PC-9 (cell line): Measurements from ENCODE around the gene APOC3. TPM values are rescaled to one million over a fixed set of nuclear protein-coding genes. Genes with fewer than 3 reads are reported as not detected.

ENCODE experiments used
- BruUV-seq: library from RNA; stranded (reverse); fragments of 400-500 nt; replicated peaks from 2 replicates; lab custom pipeline; 2021; lab: Mats Ljungman, UMichigan
- CTCF ChIA-PET: fragments of 300-600 bp; sonication (Branson Sonifier 250); formaldehyde crosslinking; loops from one replicate; lab custom pipeline; 2022; ENCODE audit warnings: antibody characterized with exemption; lab: Charles Lee
- POLR2A ChIA-PET: fragments of 300-600 bp; sonication (Branson Sonifier 250); formaldehyde crosslinking; loops from one replicate; lab custom pipeline; 2022; ENCODE audit warnings: antibody characterized with exemption; ENCODE audit not compliant: unreplicated experiment; lab: Charles Lee
- DNase-seq, 2 experiments: peaks; one replicate each; pipeline versions ENCODE4 v3.0.0 to v3.0.0-alpha.2; 2015 to 2022; ENCODE audit warnings: mixed read lengths in 1 of 2
- H2AFZ ChIP-seq: fragments of 200-600 bp; sonication (generic); 2 replicates; pipeline ENCODE4 v1.8.1; 2017; ENCODE audit warnings: antibody characterized with exemption
- H3F3A ChIP-seq: fragments of 200-600 bp; sonication (generic); 2 replicates; pipeline ENCODE4 v1.8.1; 2017; ENCODE audit warnings: antibody characterized with exemption, mild to moderate bottlenecking, low read depth; ENCODE audit not compliant: insufficient read depth
- H3K27ac ChIP-seq: fragments of 200-600 bp; sonication (generic); 2 replicates; pipeline ENCODE4 v1.6.1; 2016; ENCODE audit warnings: mixed run types
- H3K27me3 ChIP-seq: fragments of 200-600 bp; sonication (generic); 2 replicates; pipeline ENCODE4 v1.6.1; 2016; ENCODE audit warnings: low read depth, mixed run types; ENCODE audit not compliant: insufficient read depth
- H3K36me3 ChIP-seq: fragments of 200-600 bp; sonication (generic); 2 replicates; pipeline ENCODE4 v1.6.1; 2016; ENCODE audit warnings: low read depth, mixed run types
- H3K4me1 ChIP-seq: fragments of 200-600 bp; sonication (generic); replicated peaks from 2 replicates; pipeline ENCODE4 v1.6.1; 2016; ENCODE audit warnings: mixed run types; ENCODE audit not compliant: insufficient read depth
- H3K4me2 ChIP-seq: fragments of 200-600 bp; sonication (generic); 2 replicates; pipeline ENCODE4 v1.6.1; 2017; ENCODE audit warnings: mixed run types
- H3K4me3 ChIP-seq: fragments of 200-600 bp; sonication (generic); 2 replicates; pipeline ENCODE4 v1.6.1; 2016; ENCODE audit warnings: mixed run types
- H3K79me2 ChIP-seq: fragments of 200-600 bp; sonication (generic); 2 replicates; pipeline ENCODE4 v1.6.1; 2017; ENCODE audit warnings: low read depth, mixed run types
- H3K9me2 ChIP-seq: fragments of 200-600 bp; sonication (generic); 2 replicates; pipeline ENCODE4 v1.8.1; 2017; ENCODE audit warnings: mild to moderate bottlenecking; ENCODE audit not compliant: insufficient read depth
- H3K9me3 ChIP-seq: fragments of 200-600 bp; sonication (generic); 2 replicates; pipeline ENCODE4 v1.8.1; 2016; ENCODE audit warnings: low read depth; ENCODE audit not compliant: insufficient read depth
- H4K20me1 ChIP-seq: fragments of 200-600 bp; sonication (generic); 2 replicates; pipeline ENCODE4 v1.8.1; 2017; ENCODE audit not compliant: insufficient read depth
- CTCF ChIP-seq: fragments of 200-600 bp; sonication (generic); conservative IDR thresholded peaks from 2 replicates; pipeline ENCODE4 v1.6.1; 2017; ENCODE audit warnings: mixed run types, antibody characterized with exemption, mild to moderate bottlenecking, moderate library complexity
- EZH2 ChIP-seq: fragments of 200-600 bp; sonication (generic); IDR thresholded peaks from 2 replicates; pipeline ENCODE4 v1.8.0; 2017; ENCODE audit warnings: antibody characterized with exemption, low read depth
- intact Hi-C: fragments of 100-400 bp; cut with micrococcal nuclease; formaldehyde crosslinking; loops from one replicate; pipeline ENCODE4 v1.10.0; 2022; ENCODE audit not compliant: unreplicated experiment
- total RNA-seq: library from RNA; stranded (reverse); gene quantifications from 2 replicates; pipeline ENCODE4 v1.2.3, GENCODE V29; 2021

The APOC3 gene
- total RNA-seq, 1 experiment from 2014 or later = not detected

GRCh38 chr11:116822575-116822974, 7.1 kb upstream of the APOC3 start:
- Histone ChIP-seq H3K9me2 (no peaks in the 10 kb centered on the region), H4K20me1 (no peaks in the 10 kb centered on the region), H3K27me3 (no peaks in the 10 kb centered on the region), H3K4me2 (no peak overlapping the region), H3K4me1 (no peaks in the 10 kb centered on the region), H3F3A (0 out of 2 replicates have a peak, but pooled peaks cover 2% of the 10 kb centered on the region), H2AFZ (no peak overlapping the region), H3K79me2 (no peaks in the 10 kb centered on the region), H3K4me3 (no peak overlapping the region), H3K27ac (no peak overlapping the region), H3K9me3 (no peaks in the 10 kb centered on the region), H3K36me3 (no peaks in the 10 kb centered on the region)
- BruUV-seq = no TSS peak
- no peak for TF ChIP-seq CTCF
- TF ChIP-seq EZH2 = no peak
- ChIA-PET CTCF (no interaction called here), POLR2A (no interaction called here)
- DNase-seq = no peak
- intact Hi-C loops = no loop called here

DNA sequence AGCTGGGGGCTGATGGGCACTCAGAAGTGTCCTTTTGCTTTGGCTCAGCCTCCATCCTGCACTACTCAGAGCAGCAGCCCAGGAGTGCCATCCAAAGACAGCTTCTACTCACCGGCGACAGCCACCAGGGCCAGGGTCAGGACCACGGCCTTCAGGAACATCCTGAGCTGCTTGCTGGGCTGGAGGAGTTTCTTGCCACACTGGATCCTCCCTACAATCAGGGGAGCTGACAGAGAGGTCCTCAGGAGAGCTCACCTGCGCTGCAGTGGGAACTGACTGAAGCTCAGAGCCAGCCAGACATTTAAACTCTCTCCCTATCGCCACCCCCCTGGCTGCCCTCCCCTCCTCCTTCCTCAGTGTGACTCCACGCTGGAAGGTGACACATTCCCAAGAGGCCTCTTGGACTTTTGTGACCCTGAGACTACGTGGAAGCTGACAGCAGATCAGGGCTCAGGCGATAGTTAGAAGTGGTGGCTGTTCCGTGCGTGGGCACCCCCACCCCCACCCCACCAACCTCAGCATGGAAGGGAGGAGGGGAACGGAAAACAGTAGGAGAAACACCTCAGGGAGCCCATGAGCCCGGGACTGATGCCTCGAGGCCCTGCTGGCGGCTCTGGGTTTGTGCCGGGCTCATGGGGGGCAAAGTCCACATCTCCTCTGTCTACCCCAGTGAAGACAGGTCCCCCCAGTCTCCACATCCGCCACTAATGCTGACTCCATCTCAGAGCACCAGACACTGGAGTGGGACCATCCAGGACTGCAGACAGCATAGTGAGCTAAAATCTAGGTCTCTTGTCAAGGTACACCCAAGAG, 6.5 kb upstream of the APOC3 start, which contains the start of gene APOA4:
Gene APOA4, minus strand, starts transcription at position 274 of the 813 bp plus-strand sequence. Its CDS starts 113 bp downstream, at position 161.
- no peaks in the 10 kb centered on the region for H3K4me1 ChIP-seq
- no peaks in the 10 kb centered on the region for H3K79me2 ChIP-seq
- H3K4me3 ChIP-seq = no peak within 1 kb of the TSS
- no peak within 1 kb of the TSS for H3K4me2 ChIP-seq
- no peaks in the 10 kb centered on the region for H3K36me3 ChIP-seq
- ChIA-PET CTCF (no interaction called here), POLR2A (no interaction called here)
- H4K20me1 ChIP-seq = no peaks in the 10 kb centered on the region
- no peak within 1 kb of the TSS for H2AFZ ChIP-seq
- no peaks in the 10 kb centered on the region for H3K9me3 ChIP-seq
- no peak within 1 kb of the TSS for H3K27ac ChIP-seq
- intact Hi-C loops = no loop called here
- BruUV-seq = no TSS peak
- no peaks in the 10 kb centered on the region for H3K27me3 ChIP-seq
- H3K9me2 ChIP-seq = no peaks in the 10 kb centered on the region
- no peak for TF ChIP-seq CTCF
- TF ChIP-seq EZH2 = no peak
- DNase-seq = no peak
- no peaks in the 10 kb centered on the region for H3F3A ChIP-seq

- no peaks in the 10 kb centered on the region for H3K4me1 ChIP-seq
- no peaks in the 10 kb centered on the region for H3K79me2 ChIP-seq
- POLR2A ChIA-PET = no interaction called here
- no TSS peak for BruUV-seq
- H3K27ac ChIP-seq = no peak overlapping the region
- H3K36me3 ChIP-seq = no peaks in the 10 kb centered on the region
- H3K4me2 ChIP-seq = no peak overlapping the region
- no peak overlapping the region for H2AFZ ChIP-seq
- no peaks in the 10 kb centered on the region for H4K20me1 ChIP-seq
- intact Hi-C loops = no loop called here
- H3K27me3 ChIP-seq = no peaks in the 10 kb centered on the region
- H3K9me2 ChIP-seq = no peaks in the 10 kb centered on the region
- TF ChIP-seq CTCF = no peak
- no peak for TF ChIP-seq EZH2
- DNase-seq = no peak
- H3K9me3 ChIP-seq = no peaks in the 10 kb centered on the region
- no peak overlapping the region for H3K4me3 ChIP-seq
- CTCF ChIA-PET = no interaction called here
- no peaks in the 10 kb centered on the region for H3F3A ChIP-seq
Measured at GRCh38 chr11:116825434-116825833, 4.3 kb upstream of the APOC3 start.
